ENCODE data around the gene SLC19A1.

GRCh38 chr21:45588086-45588825 lies 46.0 kb upstream of the SLC19A1 start:
- TF ChIP-seq ZBTB7A (IDR thresholded peaks at IDR 0.05; ENCODE audit: low read depth) (no peak), CEBPB (IDR thresholded peaks at IDR 0.05) (no peak), EGR1 (IDR thresholded peaks at IDR 0.05) (no peak), TAF1 (IDR thresholded peaks at IDR 0.05; ENCODE audit: low read depth) (no peak), CREB1 (IDR thresholded peaks at IDR 0.05; ENCODE audit: low read depth) (no peak), EP300 (IDR thresholded peaks at IDR 0.05; ENCODE audit: borderline replicate concordance) (no peak), USF1 (IDR thresholded peaks at IDR 0.05) (no peak), RAD21 (IDR thresholded peaks at IDR 0.05; ENCODE audit: low read depth) (no peak)
- TF ChIP-seq, protein P1, sequence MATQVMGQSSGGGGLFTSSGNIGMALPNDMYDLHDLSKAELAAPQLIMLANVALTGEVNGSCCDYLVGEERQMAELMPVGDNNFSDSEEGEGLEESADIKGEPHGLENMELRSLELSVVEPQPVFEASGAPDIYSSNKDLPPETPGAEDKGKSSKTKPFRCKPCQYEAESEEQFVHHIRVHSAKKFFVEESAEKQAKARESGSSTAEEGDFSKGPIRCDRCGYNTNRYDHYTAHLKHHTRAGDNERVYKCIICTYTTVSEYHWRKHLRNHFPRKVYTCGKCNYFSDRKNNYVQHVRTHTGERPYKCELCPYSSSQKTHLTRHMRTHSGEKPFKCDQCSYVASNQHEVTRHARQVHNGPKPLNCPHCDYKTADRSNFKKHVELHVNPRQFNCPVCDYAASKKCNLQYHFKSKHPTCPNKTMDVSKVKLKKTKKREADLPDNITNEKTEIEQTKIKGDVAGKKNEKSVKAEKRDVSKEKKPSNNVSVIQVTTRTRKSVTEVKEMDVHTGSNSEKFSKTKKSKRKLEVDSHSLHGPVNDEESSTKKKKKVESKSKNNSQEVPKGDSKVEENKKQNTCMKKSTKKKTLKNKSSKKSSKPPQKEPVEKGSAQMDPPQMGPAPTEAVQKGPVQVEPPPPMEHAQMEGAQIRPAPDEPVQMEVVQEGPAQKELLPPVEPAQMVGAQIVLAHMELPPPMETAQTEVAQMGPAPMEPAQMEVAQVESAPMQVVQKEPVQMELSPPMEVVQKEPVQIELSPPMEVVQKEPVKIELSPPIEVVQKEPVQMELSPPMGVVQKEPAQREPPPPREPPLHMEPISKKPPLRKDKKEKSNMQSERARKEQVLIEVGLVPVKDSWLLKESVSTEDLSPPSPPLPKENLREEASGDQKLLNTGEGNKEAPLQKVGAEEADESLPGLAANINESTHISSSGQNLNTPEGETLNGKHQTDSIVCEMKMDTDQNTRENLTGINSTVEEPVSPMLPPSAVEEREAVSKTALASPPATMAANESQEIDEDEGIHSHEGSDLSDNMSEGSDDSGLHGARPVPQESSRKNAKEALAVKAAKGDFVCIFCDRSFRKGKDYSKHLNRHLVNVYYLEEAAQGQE (IDR thresholded peaks at IDR 0.05; ENCODE audit: low read depth): no peak
- TF ChIP-seq, protein P2, sequence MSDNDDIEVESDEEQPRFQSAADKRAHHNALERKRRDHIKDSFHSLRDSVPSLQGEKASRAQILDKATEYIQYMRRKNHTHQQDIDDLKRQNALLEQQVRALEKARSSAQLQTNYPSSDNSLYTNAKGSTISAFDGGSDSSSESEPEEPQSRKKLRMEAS (IDR thresholded peaks at IDR 0.05): no peak

Data from Ishikawa (cell line).